ENCODE data around the gene ADCY5.

ADCY5 gene

GRCh38 chr3:123272547-123272946 is 176.3 kb downstream of the ADCY5 start:
- TF ChIP-seq, protein P1, sequence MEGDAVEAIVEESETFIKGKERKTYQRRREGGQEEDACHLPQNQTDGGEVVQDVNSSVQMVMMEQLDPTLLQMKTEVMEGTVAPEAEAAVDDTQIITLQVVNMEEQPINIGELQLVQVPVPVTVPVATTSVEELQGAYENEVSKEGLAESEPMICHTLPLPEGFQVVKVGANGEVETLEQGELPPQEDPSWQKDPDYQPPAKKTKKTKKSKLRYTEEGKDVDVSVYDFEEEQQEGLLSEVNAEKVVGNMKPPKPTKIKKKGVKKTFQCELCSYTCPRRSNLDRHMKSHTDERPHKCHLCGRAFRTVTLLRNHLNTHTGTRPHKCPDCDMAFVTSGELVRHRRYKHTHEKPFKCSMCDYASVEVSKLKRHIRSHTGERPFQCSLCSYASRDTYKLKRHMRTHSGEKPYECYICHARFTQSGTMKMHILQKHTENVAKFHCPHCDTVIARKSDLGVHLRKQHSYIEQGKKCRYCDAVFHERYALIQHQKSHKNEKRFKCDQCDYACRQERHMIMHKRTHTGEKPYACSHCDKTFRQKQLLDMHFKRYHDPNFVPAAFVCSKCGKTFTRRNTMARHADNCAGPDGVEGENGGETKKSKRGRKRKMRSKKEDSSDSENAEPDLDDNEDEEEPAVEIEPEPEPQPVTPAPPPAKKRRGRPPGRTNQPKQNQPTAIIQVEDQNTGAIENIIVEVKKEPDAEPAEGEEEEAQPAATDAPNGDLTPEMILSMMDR (IDR thresholded peaks at IDR 0.05) = no peak
- Mint-ChIP-seq H3K36me3 (ENCODE audit: low read depth) (peaks cover 41% of the 10 kb centered on the region), H3K4me1 (no peaks in the 10 kb centered on the region), H3K4me3 (no peak overlapping the region), H3K27me3 (ENCODE audit: low read depth, poor library complexity) (no peaks in the 10 kb centered on the region), H3K9me3 (no peaks in the 10 kb centered on the region), H3K27ac (no peak overlapping the region)
- no peak for DNase-seq

GRCh38 chr3:123271466-123272159 is 177.3 kb downstream of the ADCY5 start:
- no peaks in the 10 kb centered on the region for H3K27me3 Mint-ChIP-seq (ENCODE audit: low read depth, poor library complexity)
- H3K27ac Mint-ChIP-seq = no peak overlapping the region
- H3K9me3 Mint-ChIP-seq = peaks cover 5% of the 10 kb centered on the region
- H3K4me1 Mint-ChIP-seq = no peaks in the 10 kb centered on the region
- DNase-seq = no peak
- no peak overlapping the region for H3K4me3 Mint-ChIP-seq
- TF ChIP-seq, protein P1 (IDR thresholded peaks at IDR 0.05) = no peak
- peaks cover 50% of the 10 kb centered on the region for H3K36me3 Mint-ChIP-seq (ENCODE audit: low read depth)

- TF ChIP-seq, protein P1 (IDR thresholded peaks at IDR 0.05) = no peak
Observed at GRCh38 chr3:123270818-123271217, 178.1 kb downstream of the ADCY5 start.

DNA sequence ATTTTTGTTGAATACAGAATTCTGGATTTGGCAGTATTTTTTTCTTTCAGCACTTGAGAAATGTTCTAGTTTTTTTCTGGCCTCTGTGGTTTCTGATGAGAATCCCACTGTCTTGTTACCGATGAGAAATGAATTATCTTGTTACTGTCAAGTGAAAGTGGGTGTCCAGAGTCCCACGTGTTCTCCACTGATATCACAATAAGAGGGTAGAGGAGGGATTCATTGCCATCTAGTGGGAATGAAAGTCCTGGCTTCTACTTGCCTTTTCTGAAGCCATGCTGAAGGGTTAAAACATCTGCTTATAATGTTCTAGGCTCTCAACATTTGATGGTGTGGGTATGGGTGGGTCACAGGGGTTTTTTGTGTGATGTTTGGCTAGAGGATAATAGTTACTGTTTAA is 181.1 kb downstream of the ADCY5 start:
- Mint-ChIP-seq H3K27me3 (ENCODE audit: low read depth, poor library complexity) (no peaks in the 10 kb centered on the region), H3K36me3 (ENCODE audit: low read depth) (peaks cover 75% of the 10 kb centered on the region), H3K27ac (no peak overlapping the region)

More at GRCh38 chr3:123270818-123271217, 178.1 kb downstream of the ADCY5 start:
- Mint-ChIP-seq H3K27ac (no peak overlapping the region), H3K4me3 (no peak overlapping the region), H3K4me1 (no peaks in the 10 kb centered on the region), H3K36me3 (ENCODE audit: low read depth) (peaks cover 58% of the 10 kb centered on the region), H3K9me3 (peaks cover 13% of the 10 kb centered on the region), H3K27me3 (ENCODE audit: low read depth, poor library complexity) (no peaks in the 10 kb centered on the region)
- DNase-seq = no peak

GRCh38 chr3:123263941-123264340 is 184.9 kb downstream of the ADCY5 start:
- DNase-seq = no peak
- Mint-ChIP-seq H3K4me1 (peaks cover 9% of the 10 kb centered on the region), H3K4me3 (no peak overlapping the region), H3K27me3 (ENCODE audit: low read depth, poor library complexity) (no peaks in the 10 kb centered on the region), H3K27ac (no peak overlapping the region), H3K9me3 (peaks cover 21% of the 10 kb centered on the region), H3K36me3 (ENCODE audit: low read depth) (peaks cover 54% of the 10 kb centered on the region)
- TF ChIP-seq, protein P1 (IDR thresholded peaks at IDR 0.05) = no peak

More for the DNA sequence above, 181.1 kb downstream of the ADCY5 start:
- no peak for DNase-seq
- Mint-ChIP-seq H3K4me3 (no peak overlapping the region), H3K4me1 (peaks cover 4% of the 10 kb centered on the region), H3K9me3 (peaks cover 21% of the 10 kb centered on the region)
- TF ChIP-seq, protein P1 (IDR thresholded peaks at IDR 0.05) = no peak

DNA sequence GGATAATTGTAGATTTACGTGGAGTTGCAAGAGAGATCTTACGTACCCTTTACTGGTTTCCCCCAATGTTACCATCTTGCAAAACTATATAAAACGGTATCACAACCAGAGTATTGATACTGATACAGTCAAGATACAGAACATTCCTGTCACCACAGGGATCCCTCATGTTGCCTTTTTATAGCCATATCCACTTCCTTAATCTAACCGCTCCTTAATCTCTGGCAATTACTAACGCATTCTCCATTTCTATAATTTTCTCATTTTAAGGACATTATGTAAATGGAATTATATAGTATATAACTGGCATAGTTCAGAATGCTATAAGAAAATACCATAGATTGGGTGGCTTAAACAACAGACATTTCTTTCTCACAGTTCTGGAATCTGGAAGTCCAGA is 186.0 kb downstream of the ADCY5 start:
- peaks cover 21% of the 10 kb centered on the region for H3K9me3 Mint-ChIP-seq
- H3K4me1 Mint-ChIP-seq = peaks cover 14% of the 10 kb centered on the region
- H3K27me3 Mint-ChIP-seq (ENCODE audit: low read depth, poor library complexity) = no peaks in the 10 kb centered on the region
- TF ChIP-seq, protein P1 (IDR thresholded peaks at IDR 0.05) = no peak
- DNase-seq = no peak
- peaks cover 43% of the 10 kb centered on the region for H3K36me3 Mint-ChIP-seq (ENCODE audit: low read depth)
- no peak overlapping the region for H3K4me3 Mint-ChIP-seq
- no peak overlapping the region for H3K27ac Mint-ChIP-seq
